ENCODE measurements around the gene PDE1C. TPM values are rescaled to one million over a fixed set of nuclear protein-coding genes. Genes with fewer than 3 reads are reported as not detected.

The PDE1C gene
- total RNA-seq, 6 experiments from 2014 or later, result 0.19 to 1.9 (median 1.2) TPM

DNA sequence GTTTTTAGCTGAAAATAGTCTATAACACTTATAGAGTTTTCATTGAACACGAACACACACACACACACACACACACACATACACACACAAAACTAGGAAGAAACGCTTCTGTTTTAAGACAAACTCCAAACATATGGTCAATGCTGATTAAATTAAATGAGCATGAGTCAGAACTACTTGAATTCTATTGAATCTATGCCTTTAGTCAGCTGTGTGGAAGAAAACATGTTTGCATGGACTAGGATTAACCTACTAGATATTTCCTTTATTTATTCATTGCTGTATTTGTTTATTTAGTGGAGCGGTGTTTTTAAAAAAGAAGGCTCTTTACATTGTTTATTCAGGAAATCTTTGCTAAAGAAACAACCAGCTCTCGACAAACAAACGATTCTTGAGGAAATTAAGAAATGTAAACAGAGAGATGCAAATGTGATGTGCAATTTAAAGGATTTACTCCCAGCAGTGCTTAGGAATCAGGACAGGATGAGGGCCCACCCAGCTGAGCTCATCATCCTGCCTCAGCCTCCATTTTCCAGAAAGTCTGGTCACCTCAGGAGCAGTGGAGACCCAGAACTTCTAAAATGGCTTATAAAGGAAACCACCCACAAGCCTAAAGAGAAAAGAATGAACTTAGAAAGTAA is 83.2 kb downstream of the PDE1C start:
- Mint-ChIP-seq H3K36me3 (ENCODE audit: low read depth) (0 out of 2 replicates have a peak, but pooled peaks cover 3% of the 10 kb centered on the region), H3K27me3 (ENCODE audit: insufficient read depth) (peaks cover 4% of the 10 kb centered on the region), H3K9me3 (peaks cover 38% of the 10 kb centered on the region), H3K4me3 (no peak overlapping the region), H3K27ac (no peak overlapping the region), H3K4me1 (ENCODE audit: low read depth) (no peaks in the 10 kb centered on the region)
- TF ChIP-seq, protein P1, sequence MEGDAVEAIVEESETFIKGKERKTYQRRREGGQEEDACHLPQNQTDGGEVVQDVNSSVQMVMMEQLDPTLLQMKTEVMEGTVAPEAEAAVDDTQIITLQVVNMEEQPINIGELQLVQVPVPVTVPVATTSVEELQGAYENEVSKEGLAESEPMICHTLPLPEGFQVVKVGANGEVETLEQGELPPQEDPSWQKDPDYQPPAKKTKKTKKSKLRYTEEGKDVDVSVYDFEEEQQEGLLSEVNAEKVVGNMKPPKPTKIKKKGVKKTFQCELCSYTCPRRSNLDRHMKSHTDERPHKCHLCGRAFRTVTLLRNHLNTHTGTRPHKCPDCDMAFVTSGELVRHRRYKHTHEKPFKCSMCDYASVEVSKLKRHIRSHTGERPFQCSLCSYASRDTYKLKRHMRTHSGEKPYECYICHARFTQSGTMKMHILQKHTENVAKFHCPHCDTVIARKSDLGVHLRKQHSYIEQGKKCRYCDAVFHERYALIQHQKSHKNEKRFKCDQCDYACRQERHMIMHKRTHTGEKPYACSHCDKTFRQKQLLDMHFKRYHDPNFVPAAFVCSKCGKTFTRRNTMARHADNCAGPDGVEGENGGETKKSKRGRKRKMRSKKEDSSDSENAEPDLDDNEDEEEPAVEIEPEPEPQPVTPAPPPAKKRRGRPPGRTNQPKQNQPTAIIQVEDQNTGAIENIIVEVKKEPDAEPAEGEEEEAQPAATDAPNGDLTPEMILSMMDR (IDR thresholded peaks at IDR 0.05), result no peak
- DNase-seq, result no peak

DNA sequence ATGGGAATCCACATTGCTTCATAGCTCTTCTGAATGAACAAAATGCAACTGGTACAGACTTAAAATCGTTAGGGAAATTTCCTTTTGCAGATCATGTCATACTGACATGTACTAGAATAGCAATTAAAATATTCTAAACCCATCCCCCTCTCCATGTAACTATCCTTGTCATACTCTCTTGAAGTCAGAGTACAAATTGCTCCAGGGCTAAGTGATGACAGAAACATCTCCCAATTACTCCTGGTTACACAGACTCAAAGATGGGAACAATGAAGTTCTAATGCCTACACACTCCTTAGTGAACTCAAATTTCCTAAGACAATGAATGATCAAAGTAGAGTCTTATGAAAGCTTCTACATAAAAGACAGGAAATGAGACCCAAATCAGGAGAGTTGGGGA is 87.2 kb downstream of the PDE1C start:
- H3K4me3 Mint-ChIP-seq, result no peak overlapping the region
- DNase-seq, result no peak
- H3K36me3 Mint-ChIP-seq (ENCODE audit: low read depth), result 0 out of 2 replicates have a peak, but pooled peaks cover 3% of the 10 kb centered on the region
- no peak overlapping the region for H3K27ac Mint-ChIP-seq
- peaks cover 4% of the 10 kb centered on the region for H3K27me3 Mint-ChIP-seq (ENCODE audit: insufficient read depth)
- TF ChIP-seq, protein P1 (IDR thresholded peaks at IDR 0.05), result no peak
- H3K9me3 Mint-ChIP-seq, result peaks cover 41% of the 10 kb centered on the region
- H3K4me1 Mint-ChIP-seq (ENCODE audit: low read depth), result no peaks in the 10 kb centered on the region

DNA sequence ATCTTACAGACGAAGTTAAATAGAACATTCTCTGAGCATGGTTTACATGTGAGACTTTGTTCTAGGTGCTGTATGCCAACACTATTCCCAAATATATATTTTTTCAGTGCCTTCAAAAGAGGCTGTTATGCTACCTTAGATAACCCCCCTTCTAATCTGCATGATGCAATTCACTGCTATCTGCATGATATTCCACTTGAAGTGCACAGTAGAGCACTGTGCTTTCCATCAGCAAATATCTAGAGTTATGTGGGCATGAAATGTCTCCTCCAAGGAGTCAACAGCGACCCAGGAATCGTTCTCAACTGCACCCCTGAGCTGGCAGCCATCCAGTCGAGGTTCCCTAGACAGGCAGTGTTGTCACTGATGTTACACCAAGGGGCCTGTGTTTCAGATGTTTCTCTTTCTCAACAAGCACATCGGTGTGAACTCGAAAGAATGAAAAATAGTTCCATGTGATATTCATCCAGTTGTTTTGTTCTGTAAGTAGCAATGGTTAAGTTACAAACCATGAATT is 88.3 kb downstream of the PDE1C start:
- H3K9me3 Mint-ChIP-seq, result peaks cover 43% of the 10 kb centered on the region
- H3K27me3 Mint-ChIP-seq (ENCODE audit: insufficient read depth), result peaks cover 4% of the 10 kb centered on the region
- H3K4me3 Mint-ChIP-seq, result no peak overlapping the region

DNA sequence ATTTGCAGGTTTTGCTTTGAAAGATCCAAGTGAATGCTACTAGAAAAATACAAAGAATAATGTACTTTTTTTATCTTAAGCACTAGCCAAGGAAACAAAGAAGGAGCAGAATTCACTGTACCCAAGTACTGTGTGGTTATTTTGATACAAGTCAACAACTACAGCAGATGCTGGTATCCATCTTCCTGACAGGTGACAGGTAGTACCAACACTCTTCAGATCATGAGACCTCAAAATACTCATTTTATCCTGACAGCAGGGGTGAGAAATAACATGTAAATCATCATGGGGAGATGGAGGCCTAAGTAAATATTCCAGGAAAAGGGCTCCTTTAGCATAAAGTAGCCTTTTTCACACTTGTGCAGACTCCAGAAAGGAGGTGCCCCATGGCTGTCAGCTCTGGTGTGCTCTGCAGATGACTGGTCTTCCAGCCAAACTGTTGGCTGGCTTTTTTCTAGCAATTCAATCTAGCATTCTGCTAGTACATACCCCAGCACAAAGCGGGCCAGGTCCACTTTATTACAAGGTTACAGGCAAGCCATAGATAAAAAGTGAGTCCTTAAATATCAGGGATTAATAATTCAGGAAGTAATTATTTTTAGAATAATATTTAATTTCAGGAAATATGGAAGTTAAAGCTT is 90.4 kb downstream of the PDE1C start:
- TF ChIP-seq, protein P1 (IDR thresholded peaks at IDR 0.05), result no peak
- no peak for DNase-seq
- Mint-ChIP-seq H3K36me3 (ENCODE audit: low read depth) (no peaks in the 10 kb centered on the region), H3K9me3 (peaks cover 39% of the 10 kb centered on the region), H3K4me1 (ENCODE audit: low read depth) (no peaks in the 10 kb centered on the region), H3K27ac (no peak overlapping the region), H3K27me3 (ENCODE audit: insufficient read depth) (peaks cover 3% of the 10 kb centered on the region), H3K4me3 (no peak overlapping the region)

More for the DNA sequence above, 88.3 kb downstream of the PDE1C start:
- Mint-ChIP-seq H3K27ac (no peak overlapping the region), H3K36me3 (ENCODE audit: low read depth) (0 out of 2 replicates have a peak, but pooled peaks cover 3% of the 10 kb centered on the region), H3K4me1 (ENCODE audit: low read depth) (no peaks in the 10 kb centered on the region)
- no peak for DNase-seq
- TF ChIP-seq, protein P1 (IDR thresholded peaks at IDR 0.05), result no peak

DNA sequence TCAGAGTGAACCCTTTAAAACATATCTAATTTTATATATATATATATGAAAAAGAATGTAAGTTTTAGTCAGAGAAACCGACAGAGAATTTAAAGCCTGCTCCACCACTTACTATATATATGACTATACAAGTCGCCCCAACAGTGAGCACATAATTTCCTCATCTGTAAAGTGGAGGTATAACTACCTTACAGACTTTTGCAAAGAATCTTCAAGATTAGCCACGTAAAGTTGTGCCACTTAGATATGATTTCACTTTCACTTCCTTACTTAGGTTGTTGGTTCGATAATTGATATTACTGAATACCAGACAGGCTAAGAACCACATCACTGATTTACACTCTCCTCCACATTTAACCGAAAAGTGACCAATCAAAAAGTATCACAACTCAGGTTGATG is 94.7 kb downstream of the PDE1C start:
- no peak for DNase-seq
- no peak overlapping the region for H3K4me3 Mint-ChIP-seq
- TF ChIP-seq, protein P1 (IDR thresholded peaks at IDR 0.05), result no peak
- peaks cover 29% of the 10 kb centered on the region for H3K9me3 Mint-ChIP-seq
- H3K4me1 Mint-ChIP-seq (ENCODE audit: low read depth), result no peaks in the 10 kb centered on the region
- H3K36me3 Mint-ChIP-seq (ENCODE audit: low read depth), result no peaks in the 10 kb centered on the region
- no peak overlapping the region for H3K27ac Mint-ChIP-seq
- peaks cover 5% of the 10 kb centered on the region; the same call in 1 of the 2 replicates for H3K27me3 Mint-ChIP-seq (ENCODE audit: insufficient read depth)
